ENCODE results near the gene TCF7L1. TPM values are rescaled to one million over a fixed set of nuclear protein-coding genes. Genes with fewer than 3 reads are reported as not detected.
"Not testable (repeated sequence)": the region's sequence is repeated elsewhere in the genome, so short reads cannot be mapped to it uniquely, and the experiment has no call there.

The TCF7L1 gene
- total RNA-seq, 1 donor from 2014 or later = 9.3 TPM

DNA sequence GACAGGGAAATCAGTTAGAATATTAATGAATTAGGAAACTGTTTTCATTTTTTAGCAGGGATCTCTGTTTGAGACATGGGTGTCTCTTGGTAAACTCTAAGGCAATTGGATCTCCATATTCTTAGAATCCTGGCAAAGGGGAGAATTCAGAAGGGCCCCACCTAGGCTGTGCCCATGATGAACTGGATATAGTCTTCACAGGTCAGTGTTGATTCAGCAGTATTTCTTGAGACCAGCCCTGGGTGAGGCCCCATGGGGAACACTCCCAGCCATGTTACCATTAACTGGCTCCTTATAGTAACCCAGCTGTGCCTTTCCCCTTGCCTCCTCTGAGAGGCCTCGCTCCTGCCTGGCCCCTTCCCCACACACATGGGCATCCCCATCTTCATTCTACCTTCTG is 76.7 kb downstream of the TCF7L1 start:
- intact Hi-C loops (cut with DNase I) = no loop called here
- ATAC-seq (no peak), DNase-seq (ENCODE audit: missing footprints) (no peak)

- ATAC-seq (no peak), DNase-seq (ENCODE audit: missing footprints) (no peak)
- intact Hi-C loops (cut with DNase I) = no loop called here
Observed at GRCh38 chr2:85210511-85210910, 77.3 kb downstream of the TCF7L1 start.

GRCh38 chr2:85211606-85212005 is 78.4 kb downstream of the TCF7L1 start:
- intact Hi-C loops (cut with DNase I) = not testable (repeated sequence)

GRCh38 chr2:85212841-85213240 is 79.6 kb downstream of the TCF7L1 start:
- intact Hi-C loops (cut with DNase I) = no loop called here
- ATAC-seq = no peak
- DNase-seq (ENCODE audit: missing footprints) = no peak

More at GRCh38 chr2:85211606-85212005, 78.4 kb downstream of the TCF7L1 start:
- ATAC-seq; DNase-seq (ENCODE audit: missing footprints): not testable (repeated sequence)

- ATAC-seq (no peak), DNase-seq (ENCODE audit: missing footprints) (no peak)
- intact Hi-C loops (cut with DNase I) = no loop called here
Observed at GRCh38 chr2:85213404-85213803, 80.2 kb downstream of the TCF7L1 start.

GRCh38 chr2:85213901-85214512 is 80.8 kb downstream of the TCF7L1 start:
- no peak for DNase-seq (ENCODE audit: missing footprints)
- no peak for ATAC-seq
- intact Hi-C loops (cut with DNase I) = no loop called here

GRCh38 chr2:85215081-85215447 is 81.9 kb downstream of the TCF7L1 start:
- intact Hi-C loops (cut with DNase I) = no loop called here
- DNase-seq (ENCODE audit: missing footprints) = no peak
- no peak for ATAC-seq

GRCh38 chr2:85215448-85216401 is 82.5 kb downstream of the TCF7L1 start:
- ATAC-seq = peak; percentile 41
- no peak for DNase-seq (ENCODE audit: missing footprints)
- intact Hi-C loops (cut with DNase I) = no loop called here

DNA sequence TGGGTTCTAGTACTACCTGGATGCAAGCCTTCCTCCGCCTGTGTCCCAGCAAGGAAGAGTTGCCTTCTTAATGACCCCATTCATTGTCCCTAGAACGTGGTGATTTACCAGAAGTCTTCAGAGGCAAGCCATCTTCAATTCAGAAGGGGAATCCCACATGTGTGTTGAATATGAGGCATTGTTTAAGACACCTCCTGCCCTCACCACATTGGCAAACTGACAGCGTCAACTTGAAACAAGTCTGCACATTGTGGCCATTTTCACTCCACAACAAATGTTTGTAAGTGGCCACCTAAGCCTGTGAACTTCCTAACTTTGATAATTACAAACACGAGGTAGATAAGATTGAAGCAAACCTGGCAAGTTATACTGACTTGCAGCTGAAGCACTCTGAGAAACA is 83.7 kb downstream of the TCF7L1 start:
- DNase-seq (ENCODE audit: missing footprints) (no peak), ATAC-seq (no peak)
- intact Hi-C loops (cut with DNase I) = no loop called here

GRCh38 chr2:85221067-85221691 is 88.0 kb downstream of the TCF7L1 start:
- ATAC-seq (peak; percentile 85), DNase-seq (ENCODE audit: missing footprints) (no peak)
- intact Hi-C loops (cut with DNase I) = no loop called here

DNA sequence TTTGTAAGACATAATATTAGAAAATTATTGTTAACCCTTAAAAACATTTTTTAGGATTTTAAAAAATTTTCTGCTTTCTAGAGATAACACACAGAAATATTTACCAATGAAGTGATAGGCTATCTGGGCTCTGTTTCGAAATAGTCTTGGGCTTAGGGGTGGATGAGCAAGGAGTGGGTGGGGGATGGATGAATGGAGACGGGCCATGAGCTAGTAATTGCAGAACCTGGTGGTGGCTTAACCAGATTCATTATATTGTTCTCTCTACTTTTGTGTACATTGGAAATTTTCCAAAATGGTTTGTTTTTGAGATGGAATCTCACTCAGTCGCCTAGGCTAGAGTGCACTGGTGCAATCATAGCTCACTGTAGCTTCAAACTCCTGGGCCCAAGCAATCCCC is 89.6 kb downstream of the TCF7L1 start:
- DNase-seq (ENCODE audit: missing footprints) (no peak), ATAC-seq (peak; percentile 69)
- intact Hi-C loops (cut with DNase I) = no loop called here

DNA sequence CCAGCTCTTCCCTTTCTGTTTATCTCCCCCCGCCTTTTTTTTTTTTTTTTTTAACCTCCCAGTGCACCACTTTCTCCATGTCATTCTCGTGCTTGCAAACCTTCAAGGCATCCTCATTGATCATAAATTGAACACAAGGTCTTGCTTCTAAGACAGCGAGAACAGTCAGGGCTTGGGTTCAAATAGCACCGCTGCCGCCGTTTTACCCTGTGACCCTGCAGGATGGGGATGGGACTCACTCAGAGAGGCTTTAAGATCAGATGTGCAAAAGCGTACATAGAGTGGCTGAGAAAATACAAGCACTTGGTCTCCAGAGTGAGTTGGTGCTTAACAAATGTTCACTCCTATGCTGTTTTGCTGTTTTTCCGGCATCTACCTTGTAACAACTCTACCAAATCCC is 93.6 kb downstream of the TCF7L1 start:
- intact Hi-C loops (cut with DNase I) = no loop called here
- DNase-seq (ENCODE audit: missing footprints) = no peak
- no peak for ATAC-seq

DNA sequence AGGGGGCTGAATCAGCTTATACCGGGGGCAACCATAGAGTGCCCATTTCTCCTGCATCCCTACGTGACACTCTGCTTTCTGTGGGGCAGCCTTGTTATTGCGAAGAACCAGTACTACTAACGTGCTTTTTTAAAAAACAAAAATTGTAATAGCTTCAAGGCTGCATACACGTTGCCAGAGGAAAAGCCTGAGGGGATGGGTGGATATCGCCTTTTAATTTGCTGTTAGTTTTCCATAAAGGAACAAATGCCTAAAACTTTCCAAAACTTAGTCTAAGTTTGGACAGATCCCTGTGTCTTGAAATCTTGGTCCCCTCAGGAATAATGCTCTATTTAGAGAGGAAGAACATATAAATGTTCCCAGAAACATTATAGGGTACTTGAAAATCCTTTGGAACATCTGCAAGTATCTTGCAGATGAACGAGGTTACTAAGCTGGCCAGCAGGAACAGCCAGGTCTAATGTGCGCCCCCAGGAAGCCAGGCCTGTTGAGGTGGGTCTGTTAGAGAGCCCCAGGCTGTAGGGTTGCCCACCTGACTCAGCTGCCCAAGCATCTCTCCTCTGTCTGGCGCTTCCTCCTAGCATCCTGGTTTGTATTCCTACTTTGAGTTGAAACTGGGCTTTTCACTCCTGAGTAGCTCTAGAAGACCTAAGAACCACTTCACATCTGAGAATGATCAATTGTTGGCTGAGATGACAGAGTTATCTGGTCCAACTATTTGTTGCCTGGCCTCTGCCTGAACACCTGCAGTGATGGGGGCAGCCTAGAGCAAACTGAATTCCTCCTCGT is 97.7 kb downstream of the TCF7L1 start:
- peak; percentile 76 for ATAC-seq
- no peak for DNase-seq (ENCODE audit: missing footprints)
- intact Hi-C loops (cut with DNase I) = no loop called here

DNA sequence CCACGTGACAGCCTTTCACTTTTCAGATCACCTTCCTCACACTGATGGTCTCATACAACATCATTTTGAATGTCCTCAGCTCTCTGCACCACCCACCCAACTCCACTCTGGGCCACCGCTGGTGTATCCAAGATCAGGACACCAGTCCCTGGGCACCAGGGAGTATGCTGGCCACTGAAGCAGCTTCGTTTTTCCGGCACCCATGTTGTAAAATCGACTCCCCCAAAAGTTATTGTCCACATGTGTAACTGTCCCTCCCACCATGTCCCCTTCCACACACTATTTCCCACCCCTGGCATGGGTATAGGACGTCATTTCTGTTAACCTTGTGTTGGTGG is 98.2 kb downstream of the TCF7L1 start:
- DNase-seq (ENCODE audit: missing footprints) (no peak), ATAC-seq (no peak)
- intact Hi-C loops (cut with DNase I) = no loop called here

DNA sequence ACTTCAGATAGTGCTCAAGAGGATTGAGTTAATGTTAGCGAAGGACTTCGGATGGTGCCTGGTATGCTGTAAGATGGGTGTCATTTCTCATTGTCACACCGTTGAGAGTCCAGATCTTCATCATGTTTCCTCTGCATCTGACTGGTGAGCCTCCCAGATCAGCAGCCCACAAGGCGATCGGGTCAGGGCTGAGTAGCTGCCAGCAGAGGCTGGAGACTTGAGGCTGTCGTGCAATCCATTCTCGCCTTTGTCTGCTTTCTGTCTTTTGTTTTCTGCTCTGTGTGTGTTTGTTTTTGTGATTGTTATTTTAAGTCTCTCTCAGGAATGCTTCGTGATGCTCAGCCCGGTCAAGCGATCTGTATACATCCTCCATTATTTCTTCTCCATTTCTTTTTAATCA is 98.8 kb downstream of the TCF7L1 start:
- DNase-seq (ENCODE audit: missing footprints) = no peak
- ATAC-seq = no peak
- intact Hi-C loops (cut with DNase I) = no loop called here

DNA sequence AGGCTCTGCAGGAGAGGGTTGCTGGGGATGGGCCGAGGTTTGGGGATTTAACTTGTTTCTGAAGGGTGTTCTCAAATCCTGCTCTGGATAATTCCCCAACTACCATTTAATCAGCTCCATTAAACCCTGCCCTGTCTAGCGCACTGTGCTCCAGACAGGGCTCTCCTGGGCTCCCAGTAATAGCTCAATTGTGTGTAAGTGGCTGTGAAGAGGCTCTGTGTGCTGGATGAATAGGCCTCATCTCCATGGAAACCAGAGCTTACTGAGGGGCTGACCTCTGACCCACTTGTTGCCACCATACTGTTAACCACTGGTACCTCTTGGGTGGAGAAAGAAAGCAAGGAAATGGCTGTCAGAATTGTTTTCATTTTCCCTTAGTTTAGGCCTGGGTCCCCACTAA is 101.7 kb downstream of the TCF7L1 start:
- no peak for DNase-seq (ENCODE audit: missing footprints)
- ATAC-seq = no peak
- intact Hi-C loops (cut with DNase I) = no loop called here

DNA sequence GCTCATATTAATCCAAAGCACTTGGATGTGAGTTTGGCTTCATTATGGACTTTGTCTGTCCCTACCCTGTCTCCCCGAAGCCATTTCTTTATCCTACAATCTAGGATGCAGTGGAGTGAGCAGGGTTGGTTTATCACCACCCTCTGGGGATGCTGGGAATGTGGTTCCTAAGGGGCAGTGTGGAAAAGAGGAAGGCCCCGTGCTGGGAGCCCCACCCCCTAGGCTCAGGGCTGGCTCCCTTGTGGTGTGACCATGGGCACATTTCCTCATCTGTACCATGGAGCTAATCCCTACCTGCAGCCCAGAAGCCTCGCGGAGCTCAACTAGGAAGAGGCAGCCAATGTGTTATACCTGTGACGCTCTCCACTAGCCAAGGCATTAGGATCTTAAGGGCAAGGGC is 102.1 kb downstream of the TCF7L1 start:
- DNase-seq (ENCODE audit: missing footprints) = no peak
- no peak for ATAC-seq
- intact Hi-C loops (cut with DNase I) = no loop called here

DNA sequence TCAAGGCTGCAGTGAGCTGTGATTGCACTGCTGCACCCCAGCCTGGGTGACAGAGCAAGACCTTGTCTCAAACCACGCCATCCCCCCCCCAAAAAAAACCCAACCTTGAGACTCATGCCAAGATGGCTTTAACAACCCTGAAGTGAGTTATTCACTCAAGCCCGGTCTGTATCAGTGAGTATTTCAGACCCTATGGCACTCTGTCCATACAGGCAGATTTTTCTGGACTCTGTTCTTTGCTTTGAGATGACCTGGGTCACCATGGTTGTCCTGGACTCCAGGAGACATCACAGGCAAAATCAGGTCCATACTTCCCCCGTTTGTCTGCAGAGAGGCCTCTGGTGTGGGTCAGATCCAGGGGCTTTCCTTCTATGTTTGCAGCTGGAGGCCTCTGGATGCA is 102.9 kb downstream of the TCF7L1 start:
- ATAC-seq (no peak), DNase-seq (ENCODE audit: missing footprints) (no peak)
- intact Hi-C loops (cut with DNase I) = no loop called here

- ATAC-seq (no peak), DNase-seq (ENCODE audit: missing footprints) (no peak)
- intact Hi-C loops (cut with DNase I) = no loop called here
Observed at GRCh38 chr2:85237849-85238565, 104.8 kb downstream of the TCF7L1 start.
